Measurements from ENCODE around the gene ZDHHC23. TPM values are rescaled to one million over a fixed set of nuclear protein-coding genes. Genes with fewer than 3 reads are reported as not detected.

ZDHHC23 gene
- 1 to 10 TPM in 7 of 8 experiments, under 1 TPM in 1; 0.46 to 3.5 (median 2.1) TPM for total RNA-seq

- H3K27ac ChIP-seq = no peak within 1 kb of the TSS
- H3K4me1 ChIP-seq (replicated peaks in 1 of 2) = peaks cover 3 to 6% of the 10 kb centered on the region in 2 donors
- H3K4me3 ChIP-seq = peak within 1 kb of the TSS; percentile 51 to 64 (median 56)
- WGBS, 10 experiments = 0% methylated on average over 1 to 10 of the region's 80 CpGs; no CpG with 5 or more reads in 4 of the 10 experiments
- peak; percentile 70 to 84 (median 82) for ATAC-seq (replicated peaks in 6 of 8)
- in situ Hi-C loops (cut with MboI; ENCODE audit: low pct_unique_long_range_greater_than_20kb in 2 of 9, low sequenced_read_pairs in 9 of 9, unreplicated experiment in 9 of 9) = no loop called here
These were observed at the start of gene ZDHHC23 for GRCh38 chr3:113947372-113948014. TSS of gene ZDHHC23 (plus strand) at chr3:113948013. CDS start at chr3:113948803, 790 bp downstream.

- 30 to 100% (median 89%) methylated on average over 1 to 2 of the region's 2 CpGs for WGBS, 10 experiments
- ATAC-seq (replicated peaks in 6 of 8) = no peak
- Histone ChIP-seq H3K4me3 (no peak overlapping the region), H3K27ac (no peak overlapping the region), H3K4me1 (replicated peaks in 1 of 2) (no peaks in the 10 kb centered on the region)
- in situ Hi-C loops (cut with MboI; ENCODE audit: low pct_unique_long_range_greater_than_20kb in 2 of 9, low sequenced_read_pairs in 9 of 9, unreplicated experiment in 9 of 9) = no loop called here
These were observed 48.9 kb upstream of the ZDHHC23 start for GRCh38 chr3:113898892-113899291.

GRCh38 chr3:113906568-113907140 lies 41.2 kb upstream of the ZDHHC23 start:
- WGBS, 10 experiments = 60 to 100% (median 78%) methylated on average over 1 to 4 of the region's 4 CpGs
- Histone ChIP-seq H3K4me3 (no peak overlapping the region), H3K27ac (no peak overlapping the region), H3K4me1 (replicated peaks in 1 of 2) (no peaks in the 10 kb centered on the region)
- in situ Hi-C loops (cut with MboI; ENCODE audit: low pct_unique_long_range_greater_than_20kb in 2 of 9, low sequenced_read_pairs in 9 of 9, unreplicated experiment in 9 of 9) = no loop called here
- ATAC-seq (replicated peaks in 6 of 8) = no peak

GRCh38 chr3:113908133-113908532 lies 39.7 kb upstream of the ZDHHC23 start:
- no peak for ATAC-seq (replicated peaks in 6 of 8)
- in situ Hi-C loops (cut with MboI; ENCODE audit: low pct_unique_long_range_greater_than_20kb in 2 of 9, low sequenced_read_pairs in 9 of 9, unreplicated experiment in 9 of 9) = no loop called here
- Histone ChIP-seq H3K4me1 (replicated peaks in 1 of 2) (no peaks in the 10 kb centered on the region), H3K4me3 (no peak overlapping the region), H3K27ac (no peak overlapping the region)

GRCh38 chr3:113910966-113911365 lies 36.8 kb upstream of the ZDHHC23 start:
- Histone ChIP-seq H3K27ac (no peak overlapping the region), H3K4me3 (no peak overlapping the region), H3K4me1 (replicated peaks in 1 of 2) (no peaks in the 10 kb centered on the region)
- ATAC-seq (replicated peaks in 6 of 8) = no peak
- WGBS, 10 experiments = 0 to 100% (median 88%) methylated on average over 1 to 4 of the region's 5 CpGs; no CpG with 5 or more reads in 3 of the 10 experiments
- in situ Hi-C loops (cut with MboI; ENCODE audit: low pct_unique_long_range_greater_than_20kb in 2 of 9, low sequenced_read_pairs in 9 of 9, unreplicated experiment in 9 of 9) = loop anchor here in 1 of 9 experiments (10.0 kb wide), 1 partner anchor 66 kb away; no protein-coding TSS in a partner anchor

- WGBS, 10 experiments = 21 to 100% (median 80%) methylated on average over 1 to 3 of the region's 3 CpGs; no CpG with 5 or more reads in 1 of the 10 experiments
- in situ Hi-C loops (cut with MboI; ENCODE audit: low pct_unique_long_range_greater_than_20kb in 2 of 9, low sequenced_read_pairs in 9 of 9, unreplicated experiment in 9 of 9) = loop anchor here in 1 of 9 experiments (10.0 kb wide), 1 partner anchor 68 kb away; no protein-coding TSS in a partner anchor
- Histone ChIP-seq H3K4me1 (replicated peaks in 1 of 2) (no peaks in the 10 kb centered on the region), H3K27ac (no peak overlapping the region), H3K4me3 (no peak overlapping the region)
- ATAC-seq (replicated peaks in 6 of 8) = peak in 3 of 8 experiments; percentile 76 to 78 (median 77)
These were observed 35.1 kb upstream of the ZDHHC23 start for GRCh38 chr3:113912552-113913236.

GRCh38 chr3:113914646-113915045 lies 33.2 kb upstream of the ZDHHC23 start:
- Histone ChIP-seq H3K4me1 (replicated peaks in 1 of 2) (no peaks in the 10 kb centered on the region), H3K4me3 (no peak overlapping the region), H3K27ac (no peak overlapping the region)
- in situ Hi-C loops (cut with MboI; ENCODE audit: low pct_unique_long_range_greater_than_20kb in 2 of 9, low sequenced_read_pairs in 9 of 9, unreplicated experiment in 9 of 9) = loop anchor here in 1 of 9 experiments (10.0 kb wide), 1 partner anchor 70 kb away; no protein-coding TSS in a partner anchor
- WGBS, 10 experiments = 0 to 100% (median 36%) methylated on average over 1 to 2 of the region's 2 CpGs; no CpG with 5 or more reads in 2 of the 10 experiments
- ATAC-seq (replicated peaks in 6 of 8) = no peak

- H3K4me1 ChIP-seq (replicated peaks in 1 of 2) = no peaks in the 10 kb centered on the region
- no peak overlapping the region for H3K27ac ChIP-seq
- WGBS, 10 experiments = 80 to 100% (median 93%) methylated on average over 1 to 2 of the region's 5 CpGs; no CpG with 5 or more reads in 6 of the 10 experiments
- no peak overlapping the region for H3K4me3 ChIP-seq
- ATAC-seq (replicated peaks in 6 of 8) = no peak
- in situ Hi-C loops (cut with MboI; ENCODE audit: low pct_unique_long_range_greater_than_20kb in 2 of 9, low sequenced_read_pairs in 9 of 9, unreplicated experiment in 9 of 9) = no loop called here
These were observed 20.3 kb upstream of the ZDHHC23 start for GRCh38 chr3:113927556-113927955.

- WGBS, 10 experiments = 43 to 88% (median 66%) methylated on average over 3 to 7 of the region's 7 CpGs
- Histone ChIP-seq H3K4me3 (peak overlapping the region; percentile 51 to 64 (median 56)), H3K4me1 (replicated peaks in 1 of 2) (peaks cover 3 to 6% of the 10 kb centered on the region in 2 donors), H3K27ac (no peak overlapping the region)
- in situ Hi-C loops (cut with MboI; ENCODE audit: low pct_unique_long_range_greater_than_20kb in 2 of 9, low sequenced_read_pairs in 9 of 9, unreplicated experiment in 9 of 9) = no loop called here
- ATAC-seq (replicated peaks in 6 of 8) = no peak
These were observed 982 bp upstream of the ZDHHC23 start for GRCh38 chr3:113946831-113947230.

- WGBS, 10 experiments = 0 to 33% (median 10%) methylated on average over 1 to 7 of the region's 65 CpGs; no CpG with 5 or more reads in 4 of the 10 experiments
- H3K4me3 ChIP-seq = peak overlapping the region; percentile 51 to 64 (median 56)
- in situ Hi-C loops (cut with MboI; ENCODE audit: low pct_unique_long_range_greater_than_20kb in 2 of 9, low sequenced_read_pairs in 9 of 9, unreplicated experiment in 9 of 9) = no loop called here
- no peak overlapping the region for H3K27ac ChIP-seq
- H3K4me1 ChIP-seq (replicated peaks in 1 of 2) = peaks cover 3 to 6% of the 10 kb centered on the region in 2 donors
- peak; percentile 17 to 77 (median 66) for ATAC-seq (replicated peaks in 6 of 8)
These were observed 453 bp downstream of the ZDHHC23 start for GRCh38 chr3:113948015-113948917.

GRCh38 chr3:113952921-113953320 lies 5.1 kb downstream of the ZDHHC23 start:
- ATAC-seq (replicated peaks in 6 of 8) = no peak
- no peak overlapping the region for H3K27ac ChIP-seq
- in situ Hi-C loops (cut with MboI; ENCODE audit: low pct_unique_long_range_greater_than_20kb in 2 of 9, low sequenced_read_pairs in 9 of 9, unreplicated experiment in 9 of 9) = no loop called here
- H3K4me3 ChIP-seq = no peak overlapping the region
- H3K4me1 ChIP-seq (replicated peaks in 1 of 2) = peaks cover 3 to 6% of the 10 kb centered on the region in 2 donors

GRCh38 chr3:113953677-113954076 lies 5.9 kb downstream of the ZDHHC23 start:
- Histone ChIP-seq H3K4me1 (replicated peaks in 1 of 2) (peaks cover 2 to 3% of the 10 kb centered on the region in 2 donors), H3K4me3 (no peak overlapping the region), H3K27ac (no peak overlapping the region)
- no peak for ATAC-seq (replicated peaks in 6 of 8)
- in situ Hi-C loops (cut with MboI; ENCODE audit: low pct_unique_long_range_greater_than_20kb in 2 of 9, low sequenced_read_pairs in 9 of 9, unreplicated experiment in 9 of 9) = no loop called here
- WGBS, 10 experiments = 43 to 100% (median 79%) methylated on average over 1 to 6 of the region's 7 CpGs; no CpG with 5 or more reads in 1 of the 10 experiments

Data from motor neuron (in vitro differentiated cells).